Fibroblast of villous mesenchyme (primary cell): ENCODE data around the gene SHISA6. TPM values are rescaled to one million over a fixed set of nuclear protein-coding genes. Genes with fewer than 3 reads are reported as not detected.

Experiments used
- DNase-seq: peaks from one replicate; pipeline ENCODE4 v3.0.0-alpha.2; 2010; ENCODE audit warnings: low read depth
- H3K4me3 ChIP-seq: 2 replicates; pipeline ENCODE4 v1.5.1; 2011; ENCODE audit warnings: low read depth, mild to moderate bottlenecking, low read length
- CTCF ChIP-seq: IDR thresholded peaks from 2 replicates; pipeline ENCODE4 v1.5.1; 2012; ENCODE audit warnings: low read depth, mild to moderate bottlenecking, low read length; ENCODE audit not compliant: insufficient read depth
- total RNA-seq: library from RNA; depleted of rRNA; stranded (reverse); fragments of >200 nt; gene quantifications from 2 replicates; pipeline ENCODE4 v1.2.3, GENCODE V29; 2012

SHISA6 gene
- total RNA-seq, 1 donor, result not detected

GRCh38 chr17:11589716-11590115 is 348.7 kb downstream of the SHISA6 start:
- no peak for TF ChIP-seq CTCF
- no peak for DNase-seq
- H3K4me3 ChIP-seq, result no peak overlapping the region

- no peak for TF ChIP-seq CTCF
- no peak within 1 kb of the TSS for H3K4me3 ChIP-seq
- peak; percentile 23 for DNase-seq
Measured at GRCh38 chr17:11598274-11599221, 357.5 kb downstream of the SHISA6 start, which contains the start of gene DNAH9. Gene DNAH9, plus strand, starts transcription at chr17:11598470. Its CDS starts 29 bp downstream, at chr17:11598499.

DNA sequence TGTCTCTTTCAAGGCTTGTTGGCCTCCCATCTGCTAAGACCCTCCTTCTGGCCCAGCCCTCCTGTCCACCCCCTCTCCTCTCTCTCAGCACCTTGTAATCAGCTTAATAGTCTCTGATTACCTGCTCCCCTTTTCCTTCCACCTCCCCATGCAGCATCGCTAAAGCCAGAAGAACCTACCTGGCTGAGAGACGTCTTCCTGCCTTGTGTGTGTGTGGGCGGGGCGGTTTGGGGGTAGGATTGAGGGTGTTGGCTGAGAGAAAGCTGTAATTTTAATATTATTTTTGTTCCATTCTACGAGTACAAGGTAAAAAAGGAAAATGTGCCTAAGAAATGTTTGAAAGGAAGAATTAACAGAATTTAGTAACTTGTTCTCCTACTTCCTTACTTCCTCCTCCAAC is 360.6 kb downstream of the SHISA6 start:
- H3K4me3 ChIP-seq, result no peak overlapping the region
- TF ChIP-seq CTCF, result no peak
- no peak for DNase-seq

- no peak overlapping the region for H3K4me3 ChIP-seq
- TF ChIP-seq CTCF, result no peak
- peak; percentile 0 for DNase-seq
Measured at GRCh38 chr17:11608396-11608795, 367.4 kb downstream of the SHISA6 start.

DNA sequence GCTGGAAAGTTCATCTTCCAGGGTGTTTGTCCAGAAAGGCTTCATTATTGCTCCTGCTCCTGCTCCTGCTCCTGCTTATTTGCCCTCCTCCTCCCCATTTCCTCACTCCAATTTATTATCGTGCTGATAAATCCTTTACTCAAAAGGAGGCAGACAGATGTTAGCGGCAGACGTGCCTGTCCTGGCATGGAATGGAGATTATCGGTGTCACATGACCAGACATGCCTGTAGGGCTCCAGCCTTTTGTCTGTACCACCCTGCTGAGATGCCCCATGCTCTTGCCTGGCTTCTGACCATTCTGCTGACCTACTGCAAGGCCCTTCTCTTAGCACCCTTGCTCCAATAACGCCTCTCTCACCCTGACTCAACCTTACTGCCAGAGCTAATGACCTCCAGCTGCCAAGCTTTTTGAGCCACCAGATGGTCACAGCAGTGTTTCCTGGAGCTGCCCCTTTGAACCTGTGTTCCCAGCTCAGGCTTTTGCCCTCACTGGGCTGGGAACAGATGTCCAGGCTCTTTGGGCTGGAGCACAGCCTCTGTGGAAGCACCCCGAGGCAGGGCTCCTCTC is 370.1 kb downstream of the SHISA6 start:
- TF ChIP-seq CTCF, result no peak
- no peak overlapping the region for H3K4me3 ChIP-seq
- no peak for DNase-seq

DNA sequence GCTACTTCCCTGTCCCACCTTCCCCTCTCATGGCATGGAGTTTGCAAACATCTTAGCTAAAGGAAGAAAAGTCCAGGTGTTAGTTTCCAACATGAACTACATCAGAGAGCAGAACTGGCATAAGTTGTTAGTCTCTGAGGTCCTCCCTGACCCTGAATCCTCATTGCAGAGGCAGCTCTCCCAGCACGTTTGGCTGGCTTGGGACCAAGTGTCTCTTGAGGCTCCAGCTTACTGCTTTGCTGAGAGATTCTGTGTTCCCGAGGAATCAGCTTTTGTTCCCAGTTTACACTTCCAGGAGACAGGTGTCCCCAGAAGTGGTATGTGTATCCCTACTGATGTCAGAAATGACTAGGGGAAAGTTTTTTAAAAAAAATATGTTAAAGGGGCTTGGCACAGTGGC is 371.9 kb downstream of the SHISA6 start:
- DNase-seq, result no peak
- no peak for TF ChIP-seq CTCF

More for the DNA sequence above, 371.9 kb downstream of the SHISA6 start:
- no peak overlapping the region for H3K4me3 ChIP-seq
